Kasumi-1 (cell line): ENCODE measurements around the gene TBC1D10B.
"Not testable (repeated sequence)": the region's sequence is repeated elsewhere in the genome, so short reads cannot be mapped to it uniquely, and the experiment has no call there.

Source experiments
- DNase-seq, 2 experiments: peaks; one replicate each; lab custom pipeline; 2025; lab: John Stamatoyannopoulos, UW

The TBC1D10B gene

DNA sequence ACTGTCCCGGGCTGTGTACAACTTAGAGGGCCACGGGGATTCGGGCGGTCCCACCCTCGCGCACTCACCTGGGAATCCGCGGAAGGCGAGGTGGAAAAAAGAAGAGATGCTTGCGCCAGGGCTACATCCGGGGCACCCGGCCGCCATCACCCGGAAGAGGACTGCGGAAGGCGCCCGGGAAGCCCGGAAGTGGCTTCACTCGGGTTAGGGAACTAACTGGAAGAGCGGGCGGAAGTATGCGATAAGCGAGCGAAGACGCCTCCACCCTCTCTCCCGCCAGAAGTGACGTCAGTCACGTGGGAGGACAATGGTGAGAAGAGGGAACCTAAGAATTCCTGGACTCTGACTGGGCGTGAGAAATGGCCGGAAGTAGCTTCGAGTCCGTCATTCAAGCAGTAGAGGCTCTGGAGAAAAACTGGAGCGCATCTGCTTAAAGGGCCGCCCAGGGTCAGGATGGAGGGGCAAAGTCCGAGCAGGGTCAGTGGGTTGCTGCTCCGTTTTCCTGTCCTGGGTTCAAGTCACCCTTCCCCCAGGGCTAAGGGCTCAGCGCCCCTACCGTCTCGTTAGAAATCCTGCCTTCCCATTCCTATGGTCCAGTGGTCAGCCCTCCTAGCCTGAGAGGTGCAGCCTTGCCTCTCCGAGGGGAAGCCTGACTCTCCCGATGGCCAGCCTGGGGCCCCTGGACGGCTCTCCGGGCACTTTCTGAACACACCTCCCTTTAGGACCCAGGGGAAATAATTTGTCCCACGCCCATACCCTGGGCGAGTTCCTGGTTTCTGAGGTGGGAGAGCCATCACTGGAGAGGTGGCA is 14.9 kb downstream of the TBC1D10B start, which contains the start of gene CD2BP2:
TSS of gene CD2BP2 (minus strand) at position 165 of the 810 bp plus-strand sequence. CDS start 627 bp downstream, outside the sequence.
- DNase-seq = peak; percentile 84 to 86

DNA sequence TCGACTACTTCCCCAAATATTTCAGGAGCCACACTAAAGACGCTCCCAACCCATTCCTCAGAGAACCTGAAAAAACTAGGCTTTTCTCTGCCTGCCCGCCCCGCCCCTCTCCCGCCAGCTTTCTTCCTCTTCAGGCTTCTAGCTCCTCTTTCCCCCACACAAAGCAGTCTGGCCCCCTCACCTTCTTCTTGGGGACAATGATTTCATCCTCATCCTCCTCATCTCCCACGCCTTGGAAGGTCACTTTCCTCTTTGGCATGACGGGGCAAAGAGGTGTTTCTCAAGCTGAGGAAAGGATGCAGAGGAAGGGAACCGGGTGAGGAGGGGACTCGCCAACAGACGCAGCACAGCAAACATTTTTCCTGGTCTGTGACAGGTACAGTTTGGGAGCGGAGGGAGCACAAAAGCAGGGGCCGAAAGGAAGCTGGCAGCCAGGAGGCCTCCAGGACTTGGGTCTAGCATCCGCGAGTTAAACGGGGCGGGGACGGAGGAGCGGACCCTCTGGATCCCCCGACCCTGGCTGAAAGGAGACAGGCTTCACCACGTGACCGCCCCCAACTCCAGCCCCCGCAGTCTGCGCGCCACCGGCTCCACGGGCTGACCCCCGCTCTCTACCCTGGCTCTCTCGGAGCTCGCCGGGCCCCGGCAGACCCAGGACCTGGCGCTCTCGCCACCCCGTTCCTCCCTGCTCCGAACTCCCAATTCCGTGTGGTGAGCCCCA is 15.7 kb downstream of the TBC1D10B start:
- peak in 1 of 2 experiments; percentile 6 for DNase-seq

DNA sequence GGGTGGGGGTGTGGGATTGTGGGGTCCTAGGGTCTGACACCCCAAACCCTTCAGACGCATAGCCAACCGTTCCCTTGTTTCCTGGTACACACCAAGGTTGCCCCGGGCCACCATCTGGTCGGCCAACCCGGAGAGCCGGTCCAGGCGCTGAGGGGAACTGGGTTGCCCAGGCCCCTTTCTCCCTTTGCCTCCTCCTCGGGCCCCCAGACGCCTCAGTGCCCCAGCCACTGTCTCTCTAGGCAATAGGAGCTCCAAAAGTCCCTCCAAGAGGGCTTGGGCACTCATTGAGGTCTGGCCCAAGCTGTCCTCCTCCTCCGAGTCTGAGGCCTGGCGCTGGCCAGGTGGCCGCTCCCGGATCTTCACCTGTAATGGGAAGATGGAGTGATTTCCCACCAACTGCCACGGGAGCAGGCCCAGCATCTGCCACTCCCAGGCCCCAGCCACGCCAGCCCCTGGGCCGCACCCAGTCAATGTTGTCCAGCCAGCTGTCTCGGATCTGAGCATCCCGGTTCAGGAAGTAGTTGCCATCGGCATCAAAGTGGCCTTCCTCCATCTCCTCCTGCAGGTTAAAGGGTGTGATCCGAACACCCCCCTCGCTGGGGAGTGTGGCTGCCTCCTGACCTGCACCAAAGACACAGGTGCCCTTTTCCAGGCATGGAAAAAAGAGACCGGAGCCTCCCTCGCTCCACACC is 16.7 kb downstream of the TBC1D10B start:
- DNase-seq = no peak

DNA sequence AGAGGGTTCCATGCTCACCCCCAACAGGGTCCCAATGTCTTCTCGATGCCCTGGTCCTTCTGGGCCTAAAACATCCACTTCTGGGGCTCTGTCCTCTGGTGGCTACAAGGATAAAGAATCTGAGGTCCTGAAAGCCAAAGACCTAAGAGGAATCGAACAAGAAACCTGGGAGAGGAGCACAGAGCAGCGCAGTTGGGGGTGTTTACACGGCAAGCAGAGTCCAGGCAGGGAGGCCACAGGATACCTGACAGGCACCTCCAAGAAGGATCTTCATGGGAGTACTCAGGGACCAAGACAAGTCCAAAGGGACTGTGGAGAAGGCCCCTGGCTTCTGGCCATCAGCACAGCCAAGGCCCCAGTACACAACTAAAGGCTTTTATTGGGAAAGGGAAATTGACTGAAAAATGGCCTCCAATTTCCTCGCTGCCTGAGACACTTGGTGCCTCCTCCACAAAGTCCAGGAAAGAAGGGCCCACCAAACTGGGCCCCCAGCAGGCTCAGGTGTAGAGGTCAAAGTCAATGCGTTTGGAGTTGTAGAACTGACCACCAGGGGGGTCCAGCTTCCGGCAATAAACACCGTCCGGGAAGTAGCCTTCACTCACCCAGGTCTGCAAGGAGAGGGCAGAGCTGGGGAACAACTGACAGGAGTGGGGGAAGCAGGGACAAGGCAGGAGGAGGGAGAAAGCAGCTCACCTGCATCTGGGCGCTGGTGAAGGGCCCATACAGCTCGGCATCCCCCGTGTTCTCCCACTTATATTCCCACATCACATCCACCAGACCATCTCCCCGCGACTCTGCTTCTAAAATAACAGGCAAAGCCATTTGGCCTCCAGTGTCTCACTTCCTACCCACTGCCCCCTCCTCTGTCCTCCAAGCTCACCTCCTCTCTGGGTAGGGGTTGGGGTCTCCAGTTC is 17.5 kb downstream of the TBC1D10B start:
- DNase-seq = no peak

DNA sequence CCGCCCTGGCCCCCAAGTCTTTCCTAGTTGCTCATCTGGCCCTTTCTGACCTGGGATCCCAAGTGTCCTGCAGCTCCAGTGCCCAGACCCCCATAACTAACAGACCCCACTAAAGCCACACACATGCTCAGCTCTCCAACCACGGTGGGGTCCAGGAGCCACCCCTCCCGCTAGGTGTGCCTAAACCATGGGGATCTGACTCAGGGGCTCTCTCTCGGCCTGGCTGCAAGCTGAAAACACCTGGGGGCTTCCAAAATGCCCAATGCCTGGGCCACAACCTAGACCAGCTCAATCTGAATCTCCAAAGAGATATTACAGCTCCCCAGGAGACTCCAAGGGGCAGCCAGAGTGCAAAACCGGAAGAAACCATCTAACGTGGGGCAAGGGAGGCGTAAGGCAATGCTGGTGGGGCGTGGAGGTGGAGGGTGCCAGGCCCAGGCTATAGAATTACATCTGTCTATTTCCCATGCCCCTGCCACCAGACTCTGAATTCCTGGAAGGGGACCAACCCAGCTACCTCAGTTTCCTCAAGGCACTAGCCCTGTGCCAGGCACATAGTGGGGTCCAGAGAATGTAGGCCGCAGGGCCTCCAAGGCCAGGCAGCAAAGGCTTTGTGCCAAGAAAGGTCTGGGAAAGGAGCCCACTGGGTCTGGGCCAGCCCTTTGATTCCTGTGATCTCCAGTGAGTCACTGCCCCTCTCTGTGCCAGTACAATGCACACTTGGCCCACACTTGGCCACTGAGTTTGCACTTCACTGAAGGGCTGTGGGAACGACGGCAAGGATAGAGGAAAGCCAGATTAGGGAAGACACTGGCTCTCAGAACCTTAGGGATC is 18.5 kb downstream of the TBC1D10B start:
- DNase-seq = no peak

DNA sequence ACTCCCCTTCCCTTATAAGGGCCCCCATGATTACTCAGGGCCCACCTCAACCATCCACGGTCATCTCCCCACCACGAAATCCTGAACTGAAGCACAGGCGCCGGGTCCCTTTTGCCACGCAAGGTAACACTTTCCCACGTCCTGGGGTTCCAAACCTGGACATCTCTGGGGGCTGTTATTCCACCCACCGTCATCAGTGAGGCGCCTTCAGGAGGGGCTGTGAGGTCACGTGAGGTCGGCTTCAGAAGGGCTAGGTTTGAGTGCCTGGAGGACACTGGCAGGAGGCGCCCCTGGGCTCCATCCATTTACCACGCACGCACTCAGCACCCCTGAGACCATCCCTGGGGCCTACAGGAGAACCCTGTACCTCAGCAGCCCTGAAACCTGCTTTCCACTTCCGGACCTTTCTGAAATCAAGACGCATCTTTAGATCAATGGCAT is 19.3 kb downstream of the TBC1D10B start:
- DNase-seq = no peak

DNA sequence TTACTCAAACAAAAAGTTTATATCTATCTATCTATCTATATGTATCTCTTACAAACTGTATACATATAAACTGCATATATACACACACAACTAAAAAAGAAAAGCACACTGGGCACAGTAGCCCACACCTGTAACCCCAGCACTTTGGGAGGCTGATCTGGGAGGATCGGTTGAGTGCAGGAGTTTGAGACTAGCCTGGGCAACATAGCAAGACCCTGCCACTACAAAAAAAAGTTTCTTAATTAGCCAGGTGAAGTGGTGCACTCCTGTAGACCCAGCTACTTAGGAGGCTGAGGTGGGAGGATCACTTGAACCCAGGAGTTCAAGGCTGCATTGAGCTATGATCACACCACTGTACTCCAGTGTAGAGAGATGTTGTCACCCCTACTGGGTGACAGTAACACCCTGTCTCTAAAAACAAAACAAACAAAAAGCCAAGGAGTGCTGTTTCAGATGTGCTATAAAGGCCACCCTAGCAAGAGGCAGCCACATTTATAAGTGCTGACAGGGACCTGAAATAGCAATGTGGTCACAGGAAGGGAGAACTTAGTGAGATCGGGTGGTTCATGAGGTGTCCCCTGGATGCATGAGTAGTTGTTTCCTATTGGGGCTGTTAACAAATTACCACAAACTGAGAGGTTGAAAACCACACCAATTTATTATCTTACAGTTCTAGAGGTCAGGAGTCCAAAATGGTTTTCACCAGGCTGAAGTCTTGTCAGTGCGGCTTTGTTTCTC is 20.0 kb downstream of the TBC1D10B start:
- no peak for DNase-seq

DNA sequence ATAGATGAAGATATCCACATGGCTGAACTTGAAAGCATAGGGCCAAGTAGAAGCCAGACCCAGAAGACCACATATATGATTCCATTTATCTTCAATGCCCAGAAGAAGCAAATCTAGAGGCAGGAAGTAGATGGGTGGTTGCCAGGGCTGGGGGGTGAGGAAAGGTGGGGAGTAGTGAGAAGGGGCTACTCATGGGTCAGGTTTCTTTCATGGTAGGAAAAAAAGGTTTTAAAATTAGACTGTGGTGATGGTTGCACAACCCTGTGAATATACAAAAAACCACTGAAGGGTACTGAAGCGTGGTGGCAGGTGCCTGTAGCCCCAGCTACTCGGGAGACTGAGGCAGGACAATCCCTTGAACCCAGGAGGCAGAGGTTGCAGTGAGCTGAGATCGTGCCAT is 20.6 kb downstream of the TBC1D10B start:
- no peak for DNase-seq

DNA sequence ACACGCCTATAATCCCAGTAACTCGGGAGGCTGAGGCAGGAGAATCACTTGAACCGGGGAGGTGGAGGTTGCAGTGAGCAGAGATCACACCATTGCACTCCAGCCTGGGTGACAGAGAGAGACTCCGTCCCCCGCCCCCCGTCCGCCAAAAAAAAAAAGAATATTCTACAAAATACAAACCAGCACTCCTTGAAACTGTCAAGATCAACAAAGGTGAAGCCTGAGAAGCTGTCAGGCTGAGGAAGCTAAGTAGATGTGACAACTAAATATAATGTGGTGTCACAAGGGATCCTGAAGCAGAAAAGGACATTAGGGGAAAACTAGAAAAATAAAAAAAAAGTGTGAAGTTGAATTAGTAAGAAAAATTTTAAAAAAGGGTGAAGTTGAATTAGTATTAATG is 21.4 kb downstream of the TBC1D10B start:
- no peak for DNase-seq

DNA sequence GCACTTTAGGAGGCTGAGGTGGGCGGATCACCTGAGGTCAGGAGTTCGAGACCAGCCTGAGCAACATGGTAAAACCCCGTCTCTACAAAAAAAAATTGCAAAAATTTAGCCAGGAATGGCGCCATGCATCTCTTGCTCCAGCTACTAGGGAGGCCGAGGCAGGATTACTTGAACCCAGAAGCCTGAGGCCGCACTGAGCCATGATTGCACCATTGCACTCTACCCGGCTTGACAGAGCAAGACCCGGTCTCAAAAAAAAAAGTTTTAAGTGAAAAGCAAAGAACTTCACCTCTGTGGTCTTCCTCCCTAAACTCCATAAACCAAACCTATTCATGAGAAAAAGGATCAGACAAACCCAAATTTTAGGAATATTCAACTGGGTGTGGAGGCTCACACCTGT is 22.2 kb downstream of the TBC1D10B start:
- no peak for DNase-seq

DNA sequence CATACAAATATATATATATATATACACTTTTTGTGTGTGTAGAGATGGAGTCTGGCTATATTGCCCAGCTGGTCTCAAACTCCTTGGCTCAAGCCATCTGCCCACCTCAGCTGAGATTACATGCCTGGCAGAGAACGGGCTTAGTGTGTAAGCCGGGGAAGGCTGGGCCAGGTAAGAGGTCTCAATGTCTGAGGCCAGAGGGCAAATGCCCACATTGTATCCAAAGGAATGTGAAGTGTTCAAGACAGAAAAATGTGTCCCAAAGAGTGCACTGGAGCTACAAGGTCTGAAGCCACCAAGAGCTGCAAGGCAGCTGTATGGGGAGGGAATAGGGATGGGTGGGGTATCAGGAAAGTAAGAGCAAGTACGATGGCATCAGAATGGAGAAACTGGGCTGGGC is 24.0 kb downstream of the TBC1D10B start:
- DNase-seq = no peak

DNA sequence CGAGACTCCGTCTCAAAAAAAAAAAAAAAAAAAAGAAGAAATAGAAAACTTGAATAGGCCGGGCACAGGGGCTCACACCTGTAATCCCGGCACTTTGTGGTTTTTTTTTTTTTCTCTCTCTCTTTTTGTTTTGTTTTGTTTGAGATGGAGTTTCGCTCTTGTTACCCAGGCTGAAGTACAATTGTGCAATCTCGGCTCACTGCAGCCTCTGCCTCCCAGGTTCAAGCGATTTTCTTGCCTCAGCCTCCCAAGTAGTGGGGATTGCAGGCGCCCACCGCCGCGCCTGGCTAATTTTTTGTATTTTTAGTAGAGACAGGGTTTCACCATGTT is 26.8 kb downstream of the TBC1D10B start:
- not testable (repeated sequence) for DNase-seq

DNA sequence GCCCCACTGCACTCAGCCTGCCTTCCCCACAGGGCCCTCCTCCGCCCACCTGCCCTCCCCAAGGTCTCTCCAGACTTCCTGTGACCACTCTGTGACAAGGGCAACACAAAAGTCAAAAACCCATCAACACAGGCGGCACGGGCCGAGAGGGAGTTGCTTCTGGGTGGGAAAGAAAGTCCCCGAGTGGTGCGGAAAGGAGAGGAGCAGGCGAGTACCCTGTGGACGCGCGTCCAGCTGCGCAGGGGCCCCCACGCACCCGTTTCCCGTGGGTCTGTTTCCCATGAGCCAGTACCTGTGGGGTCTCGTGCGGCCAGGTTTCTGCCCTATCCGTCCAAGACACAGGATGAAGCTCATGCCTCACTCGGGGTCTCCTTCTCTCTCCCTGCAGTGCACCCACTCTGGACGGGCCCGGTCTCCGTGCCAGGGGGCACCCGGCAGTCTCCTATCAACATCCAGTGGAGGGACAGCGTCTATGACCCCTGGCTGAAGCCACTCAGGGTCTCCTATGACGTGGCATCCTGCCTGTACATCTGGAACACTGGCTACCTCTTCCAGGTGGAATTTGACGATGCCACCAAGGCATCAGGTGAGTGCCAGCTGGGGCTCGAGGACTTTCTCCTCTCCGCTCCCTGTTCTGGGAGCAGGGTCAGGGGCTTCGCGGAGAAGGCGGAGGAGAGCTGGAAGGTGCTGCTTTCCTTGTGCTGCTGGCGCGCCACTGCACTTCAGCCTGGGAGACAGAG is 27.4 kb downstream of the TBC1D10B start:
- no peak for DNase-seq

DNA sequence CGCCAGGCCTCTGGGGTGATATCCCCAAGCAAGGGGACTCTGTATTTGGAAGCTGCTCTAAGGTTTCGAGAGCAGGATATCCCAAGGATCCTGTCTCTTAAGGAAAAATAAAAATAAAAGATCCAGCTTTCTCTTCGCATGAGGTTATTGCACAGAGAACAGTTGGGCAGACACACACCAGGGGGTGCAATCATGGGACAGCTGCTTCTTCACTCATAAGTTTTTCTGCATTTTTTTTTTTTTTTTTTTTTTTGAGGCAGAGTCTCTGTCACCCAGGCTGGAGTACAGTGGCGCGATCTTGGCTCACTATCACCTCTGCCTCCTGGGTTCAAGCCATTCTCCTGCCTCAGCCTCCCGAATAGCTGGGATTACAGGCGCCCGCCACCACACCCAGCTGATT is 28.3 kb downstream of the TBC1D10B start:
- not testable (repeated sequence) for DNase-seq

DNA sequence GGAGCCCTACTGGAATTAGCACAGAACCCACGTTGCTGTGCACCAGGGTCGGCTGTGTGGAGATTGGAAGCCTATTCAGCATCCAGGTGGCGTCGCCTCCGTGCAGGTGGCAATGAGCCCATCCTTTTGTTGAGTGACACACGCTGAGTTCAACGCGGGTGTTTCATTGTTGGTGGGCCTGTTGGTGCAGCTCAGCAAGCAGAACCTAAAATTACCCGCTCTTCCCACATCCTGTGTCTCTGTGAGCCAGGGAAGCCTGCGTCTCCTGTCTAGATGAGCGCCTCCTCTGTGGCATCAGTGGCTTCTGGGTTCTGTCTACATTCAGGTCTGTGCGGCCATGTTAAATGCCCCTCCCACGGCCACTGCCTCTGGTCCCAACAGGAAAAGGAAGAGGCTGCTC is 29.7 kb downstream of the TBC1D10B start:
- no peak for DNase-seq

DNA sequence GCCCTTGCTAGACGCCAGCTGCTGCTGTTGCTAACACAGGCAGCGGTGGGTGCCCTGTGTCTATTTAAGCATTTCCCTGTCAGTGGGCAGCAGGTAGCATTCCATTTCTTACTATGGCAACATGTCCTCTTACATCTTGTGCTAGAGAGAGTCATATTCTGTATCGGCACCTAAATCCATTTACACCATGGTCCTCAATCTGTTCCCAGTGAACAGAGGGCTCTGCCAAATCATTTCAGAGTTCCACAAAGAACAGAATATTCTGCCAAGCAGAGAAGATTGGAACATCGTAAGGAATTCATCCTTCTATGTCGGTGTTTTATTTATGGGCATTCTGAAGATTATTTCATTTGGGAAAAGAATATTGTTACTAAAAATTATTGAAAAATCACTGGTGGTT is 31.6 kb downstream of the TBC1D10B start:
- DNase-seq = not testable (repeated sequence)

DNA sequence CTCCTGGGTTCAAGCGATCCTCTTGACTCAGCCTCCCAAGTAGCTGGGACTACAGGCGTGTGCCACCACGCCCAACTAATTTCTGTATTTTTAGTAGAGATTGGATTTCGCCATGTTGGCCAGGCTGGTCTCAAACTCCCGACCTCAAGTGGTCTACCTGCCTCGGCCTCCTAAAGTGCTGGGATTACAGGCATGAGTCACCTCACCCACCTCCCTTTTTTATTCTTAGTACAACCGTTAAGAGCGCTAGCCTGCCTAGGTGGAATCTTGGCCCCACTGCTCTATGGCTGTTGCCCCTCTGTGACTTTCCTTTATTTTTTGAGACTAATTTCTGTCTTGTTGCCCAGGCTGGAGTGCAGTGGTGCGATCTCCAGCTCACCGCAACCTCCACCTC is 32.3 kb downstream of the TBC1D10B start:
- not testable (repeated sequence) for DNase-seq

DNA sequence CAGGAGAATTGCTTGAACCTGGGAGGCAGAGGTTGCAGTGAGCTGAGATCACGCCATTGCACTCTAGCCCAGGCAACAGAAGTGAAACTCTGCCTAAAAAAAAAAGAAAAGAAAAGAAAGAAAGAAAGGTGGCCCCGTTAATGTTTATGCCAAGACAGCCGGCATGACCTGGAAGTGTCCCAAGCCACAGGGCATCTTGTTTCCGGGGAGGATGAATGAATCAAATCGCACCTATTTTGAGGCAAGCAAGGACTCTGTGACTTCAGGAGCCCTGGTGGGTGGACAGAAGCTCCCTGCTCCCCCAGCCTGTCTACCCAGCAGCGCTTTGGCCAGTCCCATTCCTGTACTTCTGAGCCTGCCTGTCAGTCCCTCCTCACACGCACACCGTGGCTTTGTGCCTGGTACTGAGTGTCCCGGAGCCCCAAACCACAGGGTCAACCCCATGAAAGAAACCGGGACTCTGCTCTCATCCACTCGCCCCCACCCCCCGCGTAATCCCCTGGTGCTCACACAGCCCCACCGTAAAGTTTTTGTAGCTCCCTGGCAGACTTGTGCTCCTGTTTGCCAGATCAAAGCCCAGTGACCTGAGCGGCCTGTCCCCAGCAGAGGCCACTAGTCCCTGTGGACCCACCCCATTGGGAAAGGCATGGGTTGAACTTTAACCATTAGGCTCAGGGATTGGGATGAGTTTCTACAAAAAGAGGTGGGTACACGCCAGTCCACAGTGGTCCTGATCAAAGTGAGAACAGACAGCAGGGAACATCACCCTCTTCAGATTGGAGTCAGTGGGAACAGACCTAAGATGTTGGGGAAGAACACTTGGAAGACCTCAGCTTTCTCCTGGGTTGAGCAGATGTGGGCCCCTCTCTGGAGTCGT is 34.5 kb downstream of the TBC1D10B start:
- DNase-seq = no peak
